ENCODE measurements around the gene CPN2. TPM values are rescaled to one million over a fixed set of nuclear protein-coding genes. Genes with fewer than 3 reads are reported as not detected.

CPN2 gene
- total RNA-seq, 3 donors from 2014 or later (not counting 1 experiment from before 2014, with no cell fraction given) = not detected

- no peaks in the 10 kb centered on the region for H3K36me3 Mint-ChIP-seq
- no peaks in the 10 kb centered on the region for H3K27me3 ChIP-seq (ENCODE audit: control insufficient read depth, insufficient read depth, low read length)
- WGBS (ENCODE audit: insufficient coverage) = 82% methylated on average over 15 of the region's 15 CpGs
- H3K4me3 ChIP-seq (ENCODE audit: low read length) = no peak overlapping the region
- DNase-seq (peak; percentile 11 to 28), ATAC-seq (no peak)
- peaks cover 0 to 7% of the 10 kb centered on the region in 2 donors for H3K4me1 Mint-ChIP-seq
- peaks cover 11% of the 10 kb centered on the region for H3K4me1 ChIP-seq (ENCODE audit: control insufficient read depth, insufficient read depth, low read length)
- H3K27me3 Mint-ChIP-seq (ENCODE audit: low read depth in 2 of 2) = peaks cover under 1 to 10% of the 10 kb centered on the region in 2 donors
- no peaks in the 10 kb centered on the region for H3K36me3 ChIP-seq (ENCODE audit: control insufficient read depth, insufficient read depth, low read length)
- no peak for TF ChIP-seq CTCF (IDR thresholded peaks at IDR 0.05)
- no peak overlapping the region for H3K4me3 Mint-ChIP-seq
- H3K27ac Mint-ChIP-seq = no peak overlapping the region
- no peak overlapping the region for H3K27ac ChIP-seq (ENCODE audit: low read length)
- intact Hi-C loops (cut with micrococcal nuclease) = no loop called here
- no peaks in the 10 kb centered on the region for H3K9me3 Mint-ChIP-seq
- H3K9me3 ChIP-seq (ENCODE audit: control insufficient read depth, insufficient read depth, low read length) = peaks cover 6% of the 10 kb centered on the region
These were observed 24.7 kb downstream of the CPN2 start for GRCh38 chr3:194326192-194326967.

GRCh38 chr3:194325424-194326153 lies 25.5 kb downstream of the CPN2 start:
- no peak overlapping the region for H3K4me3 Mint-ChIP-seq
- no peak overlapping the region for H3K27ac Mint-ChIP-seq
- no peaks in the 10 kb centered on the region for H3K36me3 ChIP-seq (ENCODE audit: control insufficient read depth, insufficient read depth, low read length)
- TF ChIP-seq CTCF (IDR thresholded peaks at IDR 0.05) = no peak
- H3K36me3 Mint-ChIP-seq = no peaks in the 10 kb centered on the region
- DNase-seq = no peak
- 90% methylated on average over 15 of the region's 15 CpGs for WGBS (ENCODE audit: insufficient coverage)
- H3K4me1 ChIP-seq (ENCODE audit: control insufficient read depth, insufficient read depth, low read length) = peaks cover 11% of the 10 kb centered on the region
- no peaks in the 10 kb centered on the region for H3K27me3 ChIP-seq (ENCODE audit: control insufficient read depth, insufficient read depth, low read length)
- ATAC-seq = no peak
- H3K27ac ChIP-seq (ENCODE audit: low read length) = no peak overlapping the region
- intact Hi-C loops (cut with micrococcal nuclease) = no loop called here
- peaks cover 6% of the 10 kb centered on the region for H3K9me3 ChIP-seq (ENCODE audit: control insufficient read depth, insufficient read depth, low read length)
- H3K4me1 Mint-ChIP-seq = peaks cover 0 to 7% of the 10 kb centered on the region in 2 donors
- H3K9me3 Mint-ChIP-seq = no peaks in the 10 kb centered on the region
- H3K27me3 Mint-ChIP-seq (ENCODE audit: low read depth in 2 of 2) = peaks cover 0 to 10% of the 10 kb centered on the region in 2 donors
- H3K4me3 ChIP-seq (ENCODE audit: low read length) = no peak overlapping the region

GRCh38 chr3:194324823-194325327 lies 26.3 kb downstream of the CPN2 start:
- no peaks in the 10 kb centered on the region for H3K36me3 Mint-ChIP-seq
- no peak overlapping the region for H3K4me3 Mint-ChIP-seq

More at GRCh38 chr3:194324823-194325327, 26.3 kb downstream of the CPN2 start:
- Mint-ChIP-seq H3K27ac (no peak overlapping the region), H3K4me1 (peaks cover 0 to 7% of the 10 kb centered on the region in 2 donors), H3K9me3 (no peaks in the 10 kb centered on the region), H3K27me3 (ENCODE audit: low read depth in 2 of 2) (peaks cover 3 to 7% of the 10 kb centered on the region in 2 donors)
- Histone ChIP-seq H3K36me3 (ENCODE audit: control insufficient read depth, insufficient read depth, low read length) (no peaks in the 10 kb centered on the region), H3K9me3 (ENCODE audit: control insufficient read depth, insufficient read depth, low read length) (peaks cover 6% of the 10 kb centered on the region), H3K27ac (ENCODE audit: low read length) (no peak overlapping the region), H3K27me3 (ENCODE audit: control insufficient read depth, insufficient read depth, low read length) (no peaks in the 10 kb centered on the region), H3K4me3 (ENCODE audit: low read length) (no peak overlapping the region), H3K4me1 (ENCODE audit: control insufficient read depth, insufficient read depth, low read length) (peaks cover 11% of the 10 kb centered on the region)
- TF ChIP-seq CTCF (IDR thresholded peaks at IDR 0.05) = no peak
- WGBS (ENCODE audit: insufficient coverage) = 96% methylated on average over 3 of the region's 3 CpGs
- DNase-seq = no peak
- intact Hi-C loops (cut with micrococcal nuclease) = no loop called here
- ATAC-seq = no peak
